ENCODE results near the gene GPC5. TPM values are rescaled to one million over a fixed set of nuclear protein-coding genes. Genes with fewer than 3 reads are reported as not detected.

The GPC5 gene
- total RNA-seq, 3 donors from 2014 or later, result 0.51 to 1.2 TPM; not detected in 1

DNA sequence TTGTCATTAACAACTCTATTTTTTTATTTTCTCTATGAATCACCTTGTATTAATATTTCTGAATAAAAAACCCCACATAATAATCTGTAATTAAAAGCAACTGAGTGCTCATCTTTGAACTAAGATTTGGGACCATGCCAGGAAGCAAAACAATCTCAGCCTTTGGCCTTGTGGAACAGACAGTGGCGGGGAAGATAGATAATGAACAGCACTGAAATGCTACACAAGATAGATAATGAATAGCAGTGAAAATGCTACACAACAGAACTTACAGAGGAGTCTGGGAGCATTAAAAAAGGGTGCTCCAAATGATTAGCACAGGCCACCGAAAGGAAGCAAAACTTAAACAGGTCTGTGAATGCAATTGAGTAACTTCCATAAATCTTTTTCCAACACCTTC, 134.9 kb downstream of the GPC5 start:
- H3K9me3 ChIP-seq, result no peaks in the 10 kb centered on the region

DNA sequence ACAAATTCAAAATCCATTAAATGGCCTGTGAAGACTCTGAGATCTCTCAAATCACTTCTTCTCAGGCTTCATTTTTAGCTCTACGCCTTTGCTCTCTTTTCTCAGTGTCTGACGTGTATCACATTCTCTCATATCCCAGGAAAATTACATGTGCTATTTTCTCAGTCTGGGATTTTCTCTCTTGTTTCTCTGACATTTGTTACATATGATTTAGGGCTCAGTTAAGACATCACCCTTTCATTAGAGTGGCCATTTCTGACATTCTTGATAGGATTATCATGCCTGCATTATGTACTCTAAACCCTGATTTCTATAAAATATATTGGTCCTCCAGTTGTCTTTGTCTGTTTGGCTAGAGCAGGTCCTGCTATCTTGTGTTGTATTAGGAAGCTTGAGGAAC, 136.6 kb downstream of the GPC5 start:
- intact Hi-C loops (cut with DNase I, micrococcal nuclease), result no loop called here
- no peaks in the 10 kb centered on the region for H3K9me3 ChIP-seq
- no peaks in the 10 kb centered on the region for H3K36me3 ChIP-seq (ENCODE audit: low read depth)
- no peak for ATAC-seq
- no peak for DNase-seq
- TF ChIP-seq, protein P1, sequence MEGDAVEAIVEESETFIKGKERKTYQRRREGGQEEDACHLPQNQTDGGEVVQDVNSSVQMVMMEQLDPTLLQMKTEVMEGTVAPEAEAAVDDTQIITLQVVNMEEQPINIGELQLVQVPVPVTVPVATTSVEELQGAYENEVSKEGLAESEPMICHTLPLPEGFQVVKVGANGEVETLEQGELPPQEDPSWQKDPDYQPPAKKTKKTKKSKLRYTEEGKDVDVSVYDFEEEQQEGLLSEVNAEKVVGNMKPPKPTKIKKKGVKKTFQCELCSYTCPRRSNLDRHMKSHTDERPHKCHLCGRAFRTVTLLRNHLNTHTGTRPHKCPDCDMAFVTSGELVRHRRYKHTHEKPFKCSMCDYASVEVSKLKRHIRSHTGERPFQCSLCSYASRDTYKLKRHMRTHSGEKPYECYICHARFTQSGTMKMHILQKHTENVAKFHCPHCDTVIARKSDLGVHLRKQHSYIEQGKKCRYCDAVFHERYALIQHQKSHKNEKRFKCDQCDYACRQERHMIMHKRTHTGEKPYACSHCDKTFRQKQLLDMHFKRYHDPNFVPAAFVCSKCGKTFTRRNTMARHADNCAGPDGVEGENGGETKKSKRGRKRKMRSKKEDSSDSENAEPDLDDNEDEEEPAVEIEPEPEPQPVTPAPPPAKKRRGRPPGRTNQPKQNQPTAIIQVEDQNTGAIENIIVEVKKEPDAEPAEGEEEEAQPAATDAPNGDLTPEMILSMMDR (IDR thresholded peaks at IDR 0.05), result no peak
- no peaks in the 10 kb centered on the region for H3K4me1 ChIP-seq (ENCODE audit: low read depth)
- H3K4me3 ChIP-seq, result no peak overlapping the region

More for the DNA sequence above, 134.9 kb downstream of the GPC5 start:
- H3K4me3 ChIP-seq, result no peak overlapping the region
- TF ChIP-seq, protein P1 (IDR thresholded peaks at IDR 0.05), result no peak
- intact Hi-C loops (cut with DNase I, micrococcal nuclease), result no loop called here
- H3K36me3 ChIP-seq (ENCODE audit: low read depth), result no peaks in the 10 kb centered on the region
- H3K4me1 ChIP-seq (ENCODE audit: low read depth), result no peaks in the 10 kb centered on the region
- DNase-seq, result no peak
- no peak for ATAC-seq

DNA sequence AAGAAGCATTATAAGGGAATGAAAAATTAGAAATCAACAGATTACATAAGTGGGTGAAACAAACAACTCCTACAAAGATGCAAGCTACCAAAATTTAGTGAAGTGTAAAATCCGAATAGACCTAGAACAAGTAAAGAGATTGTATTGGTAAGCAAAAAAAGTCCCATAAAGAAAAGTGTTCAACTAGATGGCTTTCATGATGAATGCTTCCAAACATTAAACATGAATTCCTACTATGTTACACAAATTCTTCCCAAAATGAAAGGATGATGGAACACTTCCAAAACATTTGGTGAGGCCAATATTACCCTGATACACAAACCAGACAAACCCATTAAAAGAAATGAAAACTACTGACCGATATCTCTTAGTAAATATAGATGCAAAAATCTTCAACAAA, 139.0 kb downstream of the GPC5 start:
- DNase-seq (no peak), ATAC-seq (no peak)
- H3K4me1 ChIP-seq (ENCODE audit: low read depth), result peaks cover 9% of the 10 kb centered on the region
- TF ChIP-seq, protein P1 (IDR thresholded peaks at IDR 0.05), result no peak
- intact Hi-C loops (cut with DNase I, micrococcal nuclease), result no loop called here
- H3K4me3 ChIP-seq, result no peak overlapping the region
- H3K9me3 ChIP-seq, result no peaks in the 10 kb centered on the region
- no peaks in the 10 kb centered on the region for H3K36me3 ChIP-seq (ENCODE audit: low read depth)

DNA sequence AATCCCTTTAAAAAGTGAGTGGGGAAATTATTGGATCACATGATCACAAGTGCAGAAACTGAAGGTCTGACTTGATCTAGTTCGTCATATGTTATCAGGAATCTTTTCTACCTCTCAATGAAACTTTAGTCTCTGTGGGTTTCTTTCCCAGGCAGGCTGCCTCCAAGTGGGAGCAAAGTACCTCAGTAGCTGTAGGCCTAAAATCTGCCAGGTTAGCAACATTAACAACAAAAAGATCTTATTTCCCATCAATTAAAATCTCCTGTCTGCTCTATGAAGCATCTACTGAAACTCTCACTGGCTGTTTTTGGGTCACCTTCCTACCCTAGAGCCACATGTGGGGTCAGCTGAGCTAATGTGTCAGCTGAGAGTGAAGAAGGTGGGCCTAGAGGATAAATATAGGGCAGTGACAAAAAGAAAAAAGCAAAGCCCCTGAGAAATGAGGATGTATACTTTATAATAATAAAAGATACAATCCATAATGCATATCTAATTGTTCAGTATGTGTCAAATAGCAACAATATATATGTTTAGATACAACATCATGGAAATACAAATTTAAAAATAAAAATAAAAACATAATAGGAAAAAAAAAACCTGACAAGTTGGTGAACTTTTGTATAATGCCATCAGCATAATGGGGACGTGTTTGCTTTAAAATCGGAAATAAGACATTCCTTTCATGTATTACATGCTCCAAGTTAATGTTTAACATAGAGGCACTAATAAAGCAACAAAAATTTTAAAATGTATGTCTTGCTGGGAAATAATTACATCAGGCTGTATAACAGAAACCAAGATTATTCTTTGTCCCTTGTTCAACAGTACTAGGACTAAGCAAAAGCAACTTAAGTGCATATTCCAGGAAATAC, 141.1 kb downstream of the GPC5 start:
- intact Hi-C loops (cut with DNase I, micrococcal nuclease), result no loop called here
- TF ChIP-seq, protein P1 (IDR thresholded peaks at IDR 0.05), result no peak
- no peak for DNase-seq
- Histone ChIP-seq H3K36me3 (ENCODE audit: low read depth) (no peaks in the 10 kb centered on the region), H3K9me3 (no peaks in the 10 kb centered on the region), H3K4me1 (ENCODE audit: low read depth) (peaks cover 9% of the 10 kb centered on the region), H3K4me3 (no peak overlapping the region)
- peak; percentile 84 for ATAC-seq

DNA sequence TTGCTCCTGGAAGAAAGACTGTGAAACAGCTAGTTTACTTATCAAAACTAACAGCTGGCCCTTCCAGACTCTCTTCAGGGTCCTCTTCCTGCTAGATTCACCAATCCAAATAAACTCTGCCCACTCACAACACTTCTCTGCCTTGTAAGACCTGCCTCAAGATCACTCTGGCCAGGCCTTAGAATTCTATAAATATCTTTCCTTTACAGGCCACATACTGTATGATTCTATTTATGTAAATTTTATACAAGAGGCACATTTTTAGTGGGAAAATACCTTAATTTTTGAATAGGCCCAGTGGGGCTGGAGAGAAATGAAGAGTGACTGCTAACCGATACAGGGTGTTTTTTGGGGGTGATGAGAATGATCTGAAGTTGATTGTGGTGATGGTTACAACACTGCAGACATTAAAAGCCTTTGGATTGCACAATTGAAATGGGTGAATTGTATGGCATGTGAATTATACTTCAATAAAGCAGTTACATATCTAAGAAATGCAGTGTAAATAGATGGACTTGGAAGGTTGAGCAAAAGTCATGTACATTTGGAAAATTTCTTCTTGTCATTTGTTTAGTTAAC, 141.8 kb downstream of the GPC5 start:
- intact Hi-C loops (cut with DNase I, micrococcal nuclease), result no loop called here
- peak; percentile 76 for ATAC-seq
- Histone ChIP-seq H3K9me3 (no peaks in the 10 kb centered on the region), H3K4me1 (ENCODE audit: low read depth) (peaks cover 9% of the 10 kb centered on the region), H3K4me3 (no peak overlapping the region), H3K36me3 (ENCODE audit: low read depth) (no peaks in the 10 kb centered on the region)
- TF ChIP-seq, protein P1 (IDR thresholded peaks at IDR 0.05), result no peak
- peak in 1 of 3 donors; percentile 8 for DNase-seq

Measured in mucosa of descending colon (tissue), 3 donors.